ENCODE results near the gene LRRC47. TPM values are rescaled to one million over a fixed set of nuclear protein-coding genes. Genes with fewer than 3 reads are reported as not detected.

The LRRC47 gene
- total and polyA plus RNA-seq, 2 of the 8 experiments (the other 6 are each of a cell fraction or from before 2014, with no cell fraction given), result 38.3 to 82.4 TPM

GRCh38 chr1:3785456-3786157 is 10.7 kb downstream of the LRRC47 start:
- Histone ChIP-seq H4K8ac (ENCODE audit: extremely low read depth, insufficient read depth, low read length) (no peak overlapping the region), H3K27me3 (replicated peaks in 1 of 4; ENCODE audit: control insufficient read depth in 3 of 4, extremely low read depth in 1 of 4, insufficient read depth in 3 of 4, low read length in 3 of 4) (no peaks in the 10 kb centered on the region), H2BK20ac (ENCODE audit: low read length) (no peak overlapping the region), H2BK15ac (ENCODE audit: low read length) (no peak overlapping the region), H3K79me2 (ENCODE audit: control insufficient read depth in 1 of 2, insufficient read depth in 2 of 2, low read length in 2 of 2) (peaks cover 4 to 36% of the 10 kb centered on the region in 2 experiments; a peak in 3 of 4 replicates), H3K14ac (ENCODE audit: insufficient read length) (no peak overlapping the region), H3K4me2 (ENCODE audit: insufficient read depth in 1 of 2, low read depth in 2 of 2, low read length in 2 of 2) (no peak overlapping the region), H3K27ac (ENCODE audit: low read depth, low read length) (no peak overlapping the region), H2BK5ac (ENCODE audit: low read depth, low read length) (no peak overlapping the region), H3K23me2 (ENCODE audit: low read depth, low read length) (no peaks in the 10 kb centered on the region), H3K36me3 (ENCODE audit: control insufficient read depth in 2 of 4, insufficient read depth in 4 of 4, low read length in 3 of 4) (peaks cover 30 to 56% (median 50%) of the 10 kb centered on the region in 4 experiments), H2AK5ac (ENCODE audit: low read depth, low read length) (no peak overlapping the region), H3K79me1 (ENCODE audit: low read depth, low read length) (peaks cover 24% of the 10 kb centered on the region), H3K9me3 (ENCODE audit: insufficient read depth in 2 of 2, low read depth in 1 of 2, low read length in 1 of 2) (no peaks in the 10 kb centered on the region), H3K4me1 (replicated peaks in 1 of 4; ENCODE audit: control insufficient read depth in 3 of 4, insufficient read depth in 4 of 4, low read length in 3 of 4) (peaks cover 0 to 13% (median 10%) of the 10 kb centered on the region in 4 experiments; a peak in 5 of 7 replicates), H2BK12ac (ENCODE audit: low read depth, low read length) (no peak overlapping the region), H2BK120ac (replicated peaks; ENCODE audit: low read depth, low read length) (no peak overlapping the region), H4K20me1 (replicated peaks in 1 of 2; ENCODE audit: control insufficient read depth in 1 of 2, insufficient read depth in 2 of 2, low read length in 2 of 2) (peaks cover 12 to 25% of the 10 kb centered on the region in 2 experiments), H3K4ac (replicated peaks; ENCODE audit: insufficient read length, low read depth, low read length) (no peak overlapping the region), H4K5ac (ENCODE audit: insufficient read length, low read depth, low read length) (no peak overlapping the region), H3K56ac (replicated peaks; ENCODE audit: insufficient read length, low read depth, low read length) (no peak overlapping the region), H3K4me3 (ENCODE audit: extremely low read depth in 1 of 4, insufficient read depth in 2 of 4, low read depth in 3 of 4, low read length in 4 of 4) (no peak overlapping the region), H3K18ac (ENCODE audit: extremely low read depth, low read length) (no peak overlapping the region), H3K23ac (ENCODE audit: insufficient read length) (no peak overlapping the region), H4K91ac (replicated peaks; ENCODE audit: insufficient read length, low read length) (no peak overlapping the region), H3K9ac (replicated peaks in 1 of 4; ENCODE audit: extremely low read depth in 1 of 4, low read depth in 3 of 4, low read length in 3 of 4) (no peak overlapping the region), H2AFZ (ENCODE audit: low read length) (no peak overlapping the region)
- FAIRE-seq (no peak), DNase-seq (ENCODE audit: low read depth in 1 of 2, low spot score in 2 of 2) (peak in 1 of 2 experiments; percentile 84)
- ChIA-PET CTCF (ENCODE audit: partially characterized antibody) (interaction anchor here (0.5 to 5.7 kb wide), 19 partner anchors 7 to 648 kb away, joined by 3 to 40 read pairs (median 4); partner anchors contain the start of gene LRRC47), POLR2A (ENCODE audit: partially characterized antibody) (interaction anchor here (2.3 to 9.8 kb wide), 3 partner anchors 8 to 11 kb away, joined by 11 to 84 read pairs (median 11); partner anchors contain the start of gene LRRC47)
- 76% methylated on average over 13 of the region's 14 CpGs; no CpG with 5 or more reads in 1 of the 2 experiments for WGBS, 2 experiments (ENCODE audit: extremely low coverage in 1 of 2, insufficient coverage in 1 of 2, insufficient read length in 1 of 2, insufficient replicate concordance in 2 of 2, low coverage in 1 of 2, low lambda C conversion rate in 2 of 2, missing lambda C conversion rate in 1 of 2)
- TF ChIP-seq JUND (IDR thresholded peaks at IDR 0.05; ENCODE audit: low read length) (no peak), CTCF (IDR thresholded peaks at IDR 0.05; ENCODE audit: control extremely low read depth in 1 of 3, insufficient read depth in 1 of 3, low read depth in 1 of 3, low read length in 3 of 3) (peak; percentile 76 to 88 (median 87)), RAD21 (IDR thresholded peaks at IDR 0.05 in 1 of 2, conservative IDR thresholded peaks at IDR 0.05 in 1 of 2; ENCODE audit: low read depth in 2 of 2, low read length in 2 of 2) (peak; percentile 87 to 90), GTF2F1 (IDR thresholded peaks at IDR 0.05; ENCODE audit: borderline replicate concordance, low read depth, low read length) (no peak), RXRA (IDR thresholded peaks at IDR 0.05; ENCODE audit: insufficient read depth, low read depth, low read length) (no peak)

Measured in H1 (cell line).